ENCODE measurements around the gene ITGB4. TPM values are rescaled to one million over a fixed set of nuclear protein-coding genes. Genes with fewer than 3 reads are reported as not detected.
A peak's percentile ranks its signal among the peaks of the same experiment; 100 is the strongest.

ITGB4 gene
- total and polyA plus RNA-seq, 2 of the 13 experiments (the other 11 are each of a cell fraction or from before 2014, with no cell fraction given) = 6.9 to 14.5 TPM

- TF ChIP-seq ZNF20 (CRISPR knock-in tag; IDR thresholded peaks at IDR 0.05) = 0 out of 2 replicates have a peak, but pooled peaks have one; percentile 62
- peak; percentile 51; the same call in 1 of the 2 replicates for TF ChIP-seq ZNF124 (CRISPR knock-in tag; IDR thresholded peaks at IDR 0.05)
- TF ChIP-seq ZNF136 (CRISPR knock-in tag; IDR thresholded peaks at IDR 0.05; ENCODE audit: low read depth) = peak; percentile 11; the same call in 1 of the 2 replicates
- TF ChIP-seq MZF1 (CRISPR knock-in tag; IDR thresholded peaks at IDR 0.05; ENCODE audit: borderline replicate concordance) = no peak
- no peak for TF ChIP-seq ZNF644 (CRISPR knock-in tag; IDR thresholded peaks at IDR 0.05; ENCODE audit: low read depth)
- TF ChIP-seq NFKBIZ (CRISPR knock-in tag; IDR thresholded peaks at IDR 0.05) = no peak
- no peak for TF ChIP-seq REST (IDR thresholded peaks at IDR 0.05; ENCODE audit: borderline replicate concordance in 1 of 2, low read depth in 1 of 2, low read length in 2 of 2)
- no peak for TF ChIP-seq ZFAT (CRISPR knock-in tag; conservative IDR thresholded peaks at IDR 0.05)
- TF ChIP-seq RELA (CRISPR knock-in tag; IDR thresholded peaks at IDR 0.05) = no peak
- no peak for TF ChIP-seq ETV6 (CRISPR knock-in tag; conservative IDR thresholded peaks at IDR 0.05)
- TF ChIP-seq MYNN (CRISPR knock-in tag; IDR thresholded peaks at IDR 0.05; ENCODE audit: low read depth) = 0 out of 2 replicates have a peak, but pooled peaks have one; percentile 31
- no peak for TF ChIP-seq ZBTB44 (CRISPR knock-in tag; IDR thresholded peaks at IDR 0.05)
- TF ChIP-seq CHCHD3 (CRISPR knock-in tag; IDR thresholded peaks at IDR 0.05) = no peak; the same call in 1 of the 2 replicates
- TF ChIP-seq FOXP1 (IDR thresholded peaks at IDR 0.05) = no peak
- TF ChIP-seq FOXP1 (CRISPR knock-in tag; IDR thresholded peaks at IDR 0.05) = no peak
- TF ChIP-seq SRY (CRISPR knock-in tag; IDR thresholded peaks at IDR 0.05) = no peak; the same call in 1 of the 2 replicates
- no peak for TF ChIP-seq KLF15 (CRISPR knock-in tag; IDR thresholded peaks at IDR 0.05; ENCODE audit: borderline replicate concordance)
- TF ChIP-seq TEAD2 (CRISPR knock-in tag; IDR thresholded peaks at IDR 0.05) = no peak
- TF ChIP-seq ZBTB14 (CRISPR knock-in tag; IDR thresholded peaks at IDR 0.05) = no peak; the same call in 1 of the 2 replicates
- no peak for TF ChIP-seq ADNP (CRISPR knock-in tag; IDR thresholded peaks at IDR 0.05)
- no peak; the same call in 1 of the 2 replicates for TF ChIP-seq KDM2A (CRISPR knock-in tag; IDR thresholded peaks at IDR 0.05; ENCODE audit: borderline replicate concordance, low read depth)
- TF ChIP-seq LCORL (IDR thresholded peaks at IDR 0.05) = no peak
- no peak for TF ChIP-seq LCORL (CRISPR knock-in tag; IDR thresholded peaks at IDR 0.05)
- TF ChIP-seq ZNF282 (IDR thresholded peaks at IDR 0.05; ENCODE audit: partially characterized antibody) = no peak
- TF ChIP-seq KDM5A (IDR thresholded peaks at IDR 0.05; ENCODE audit: borderline replicate concordance, low read length) = peak; percentile 77; the same call in 1 of the 2 replicates
- no peak; the same call in 1 of the 2 replicates for TF ChIP-seq ZNF782 (CRISPR knock-in tag; IDR thresholded peaks at IDR 0.05; ENCODE audit: borderline replicate concordance)
- TF ChIP-seq HCFC1 (IDR thresholded peaks at IDR 0.05; ENCODE audit: low read depth, low read length) = peak; percentile 100
Observed at GRCh38 chr17:75784473-75785015, 63.3 kb downstream of the ITGB4 start, which contains the start of gene UNK (continued).
